OCI-LY7 (cell line): ENCODE data around the gene CD46. TPM values are rescaled to one million over a fixed set of nuclear protein-coding genes. Genes with fewer than 3 reads are reported as not detected.

Source experiments
- BruUV-seq: library from RNA; stranded (reverse); fragments of 400-500 nt; replicated peaks from 2 replicates; lab custom pipeline; 2021; lab: Mats Ljungman, UMichigan
- CTCF ChIA-PET: fragments of 300-600 bp; sonication (Branson Sonifier 250); formaldehyde crosslinking; loops from one replicate; lab custom pipeline; 2022; ENCODE audit warnings: antibody characterized with exemption; ENCODE audit not compliant: unreplicated experiment; lab: Charles Lee
- POLR2A ChIA-PET: fragments of 300-600 bp; sonication (Branson Sonifier 250); formaldehyde crosslinking; loops from one replicate; lab custom pipeline; 2022; ENCODE audit warnings: antibody characterized with exemption; lab: Charles Lee
- DNase-seq: peaks from one replicate; pipeline ENCODE4 v3.0.0-alpha.2; 2015; ENCODE audit warnings: low spot score
- H2AFZ ChIP-seq: fragments of 200-600 bp; sonication (generic), shearing (Covaris generic); 2 replicates; pipeline ENCODE4 v1.6.1; 2014; ENCODE audit warnings: mild to moderate bottlenecking, antibody characterized with exemption, low read length, moderate library complexity
- H3K27ac ChIP-seq: fragments of 200-600 bp; sonication (generic); 2 replicates; pipeline ENCODE4 v1.5.1; 2014; ENCODE audit warnings: mixed run types, low read depth, mild to moderate bottlenecking, moderate library complexity, low read length, inconsistent platforms; ENCODE audit not compliant: poor library complexity, severe bottlenecking
- H3K36me3 ChIP-seq: fragments of 200-600 bp; sonication (generic); 2 replicates; pipeline ENCODE4 v1.6.1; 2014; ENCODE audit warnings: mild to moderate bottlenecking, antibody characterized with exemption, low read length, moderate library complexity, mixed read lengths; ENCODE audit not compliant: insufficient read depth
- H3K4me1 ChIP-seq: fragments of 200-600 bp; sonication (generic); 2 replicates; pipeline ENCODE4 v1.5.1; 2014; ENCODE audit warnings: mild to moderate bottlenecking, low read length; ENCODE audit not compliant: insufficient read depth, poor library complexity, severe bottlenecking
- H3K4me2 ChIP-seq: fragments of 200-600 bp; sonication (generic); 2 replicates; pipeline ENCODE4 v1.6.1; 2014; ENCODE audit warnings: mild to moderate bottlenecking, low read length
- H3K4me3 ChIP-seq: fragments of 200-600 bp; sonication (generic); 2 replicates; pipeline ENCODE4 v1.5.1; 2014; ENCODE audit warnings: mild to moderate bottlenecking, low read depth, low read length; ENCODE audit not compliant: poor library complexity, severe bottlenecking
- H3K79me2 ChIP-seq: fragments of 200-600 bp; sonication (generic); 2 replicates; pipeline ENCODE4 v1.6.1; 2016; ENCODE audit warnings: low read depth, mild to moderate bottlenecking, low read length, moderate library complexity, mixed read lengths; ENCODE audit not compliant: insufficient read depth
- H3K9me2 ChIP-seq: fragments of 200-600 bp; sonication (generic); 2 replicates; pipeline ENCODE4 v1.6.1; 2016; ENCODE audit warnings: mild to moderate bottlenecking, low read length, mixed read lengths; ENCODE audit not compliant: insufficient read depth
- H3K9me3 ChIP-seq: fragments of 200-600 bp; sonication (generic); 2 replicates; pipeline ENCODE4 v1.6.1; 2014; ENCODE audit warnings: mild to moderate bottlenecking, mixed run types, low read length, mixed read lengths
- H4K20me1 ChIP-seq: fragments of 200-600 bp; sonication (generic); 2 replicates; pipeline ENCODE4 v1.6.1; 2014; ENCODE audit warnings: mild to moderate bottlenecking, antibody characterized with exemption, low read length, moderate library complexity, mixed read lengths; ENCODE audit not compliant: insufficient read depth
- EZH2phosphoT487 ChIP-seq: fragments of 200-600 bp; sonication (generic); IDR thresholded peaks from 2 replicates; pipeline ENCODE4 v1.6.1; 2018; ENCODE audit warnings: low read depth, borderline replicate concordance, mild to moderate bottlenecking, mixed run types, antibody characterized with exemption, low read length, moderate library complexity, mixed read lengths
- intact Hi-C: fragments of 100-400 bp; cut with micrococcal nuclease; formaldehyde crosslinking; loops from one replicate; pipeline ENCODE4 v1.10.0; 2022; ENCODE audit not compliant: unreplicated experiment
- total RNA-seq, 2 experiments: library from RNA; depleted of rRNA in 1 of 2; stranded (reverse); fragments of >200 nt in 1 of 2; shearing (Covaris generic) in 1 of 2; gene quantifications; 2 replicates each; pipeline ENCODE4 v1.2.3, GENCODE V29; 2014 to 2022
- TF ChIP-seq, protein P1 (sequence below): fragments of 200-600 bp; sonication (generic); conservative IDR thresholded peaks from 2 replicates; pipeline ENCODE4 v1.5.1; 2014; ENCODE audit warnings: mild to moderate bottlenecking, antibody characterized with exemption, low read length, moderate library complexity, mixed read lengths

The CD46 gene
- total RNA-seq, 2 experiments from 2014 or later: 83.2 to 83.8 TPM

DNA sequence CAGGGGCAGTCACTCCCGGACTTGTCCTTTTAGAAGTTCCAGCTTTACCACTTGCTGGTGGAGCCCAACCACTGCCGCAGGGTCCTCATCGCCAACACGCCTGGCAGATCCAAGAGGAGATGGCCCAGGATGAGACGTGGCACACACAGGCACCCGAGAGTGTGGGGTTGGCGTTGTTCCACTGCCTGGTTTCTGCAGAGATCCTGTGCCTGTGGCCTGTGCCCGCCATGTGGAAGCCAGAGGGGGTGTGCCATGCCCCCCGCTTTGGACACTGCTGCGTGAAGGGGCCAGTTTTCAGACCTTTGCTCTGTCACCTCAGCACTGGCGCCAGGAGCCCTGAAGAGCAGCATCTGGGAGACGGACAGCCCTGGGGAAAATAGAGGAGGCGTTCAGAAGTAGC, 10.8 kb downstream of the CD46 start:
- ChIA-PET CTCF (no interaction called here), POLR2A (no interaction called here)
- Histone ChIP-seq H3K4me2 (no peak overlapping the region), H3K4me1 (no peaks in the 10 kb centered on the region), H2AFZ (no peak overlapping the region), H3K9me2 (no peaks in the 10 kb centered on the region), H4K20me1 (no peaks in the 10 kb centered on the region), H3K79me2 (peaks cover 10% of the 10 kb centered on the region; the same call in 1 of the 2 replicates), H3K9me3 (peaks cover 20% of the 10 kb centered on the region), H3K27ac (no peak overlapping the region), H3K36me3 (peaks cover 99% of the 10 kb centered on the region), H3K4me3 (no peak overlapping the region)
- BruUV-seq: no TSS peak
- no peak for TF ChIP-seq EZH2phosphoT487
- TF ChIP-seq, protein P1, sequence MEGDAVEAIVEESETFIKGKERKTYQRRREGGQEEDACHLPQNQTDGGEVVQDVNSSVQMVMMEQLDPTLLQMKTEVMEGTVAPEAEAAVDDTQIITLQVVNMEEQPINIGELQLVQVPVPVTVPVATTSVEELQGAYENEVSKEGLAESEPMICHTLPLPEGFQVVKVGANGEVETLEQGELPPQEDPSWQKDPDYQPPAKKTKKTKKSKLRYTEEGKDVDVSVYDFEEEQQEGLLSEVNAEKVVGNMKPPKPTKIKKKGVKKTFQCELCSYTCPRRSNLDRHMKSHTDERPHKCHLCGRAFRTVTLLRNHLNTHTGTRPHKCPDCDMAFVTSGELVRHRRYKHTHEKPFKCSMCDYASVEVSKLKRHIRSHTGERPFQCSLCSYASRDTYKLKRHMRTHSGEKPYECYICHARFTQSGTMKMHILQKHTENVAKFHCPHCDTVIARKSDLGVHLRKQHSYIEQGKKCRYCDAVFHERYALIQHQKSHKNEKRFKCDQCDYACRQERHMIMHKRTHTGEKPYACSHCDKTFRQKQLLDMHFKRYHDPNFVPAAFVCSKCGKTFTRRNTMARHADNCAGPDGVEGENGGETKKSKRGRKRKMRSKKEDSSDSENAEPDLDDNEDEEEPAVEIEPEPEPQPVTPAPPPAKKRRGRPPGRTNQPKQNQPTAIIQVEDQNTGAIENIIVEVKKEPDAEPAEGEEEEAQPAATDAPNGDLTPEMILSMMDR: no peak
- intact Hi-C loops: no loop called here
- DNase-seq: no peak

GRCh38 chr1:207763091-207763490, 11.2 kb downstream of the CD46 start:
- BruUV-seq: no TSS peak
- Histone ChIP-seq H3K9me3 (peaks cover 20% of the 10 kb centered on the region), H3K4me1 (no peaks in the 10 kb centered on the region), H2AFZ (no peak overlapping the region), H3K36me3 (peaks cover 99% of the 10 kb centered on the region), H3K27ac (no peak overlapping the region), H3K4me2 (no peak overlapping the region), H3K9me2 (no peaks in the 10 kb centered on the region), H3K79me2 (peaks cover 6% of the 10 kb centered on the region; the same call in 1 of the 2 replicates), H3K4me3 (no peak overlapping the region), H4K20me1 (no peaks in the 10 kb centered on the region)
- intact Hi-C loops: no loop called here
- DNase-seq: no peak
- CTCF ChIA-PET: no interaction called here
- POLR2A ChIA-PET: no interaction called here
- TF ChIP-seq, protein P1: no peak
- TF ChIP-seq EZH2phosphoT487: no peak

DNA sequence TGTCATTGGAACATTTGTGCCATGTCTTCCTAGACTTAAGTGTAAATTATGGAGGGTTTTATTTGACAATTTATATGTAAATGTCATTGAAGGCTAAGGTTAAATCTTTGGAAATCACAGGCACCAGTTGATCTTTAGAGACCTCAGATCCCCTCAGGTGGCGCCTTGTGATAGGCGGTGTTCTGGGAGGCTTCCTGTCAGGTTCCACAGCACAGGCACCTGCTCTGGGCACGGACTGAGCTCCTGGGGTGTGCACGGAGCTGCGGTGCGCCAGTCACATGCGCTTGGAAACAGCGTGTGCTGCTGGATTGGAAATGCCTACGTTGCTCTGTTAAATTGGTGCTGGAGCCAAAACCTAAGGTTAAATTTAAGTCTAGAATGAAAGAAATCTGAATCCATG, 12.1 kb downstream of the CD46 start:
- Histone ChIP-seq H3K27ac (no peak overlapping the region), H3K4me3 (no peak overlapping the region), H2AFZ (no peak overlapping the region), H4K20me1 (no peaks in the 10 kb centered on the region), H3K79me2 (no peaks in the 10 kb centered on the region), H3K4me2 (no peak overlapping the region), H3K9me2 (no peaks in the 10 kb centered on the region), H3K9me3 (peaks cover 20% of the 10 kb centered on the region), H3K4me1 (no peaks in the 10 kb centered on the region), H3K36me3 (peaks cover 99% of the 10 kb centered on the region)
- intact Hi-C loops: no loop called here
- no TSS peak for BruUV-seq
- ChIA-PET POLR2A (interaction anchor here (0.5 kb wide), 1 partner anchor 23 kb away, joined by 3 read pairs; no protein-coding TSS in a partner anchor), CTCF (no interaction called here)
- no peak for TF ChIP-seq EZH2phosphoT487
- TF ChIP-seq, protein P1: no peak
- DNase-seq: no peak
